DOHH2 (cell line): ENCODE data around the gene FAM184A.

ENCODE experiments used
- CTCF ChIP-seq: fragments of 200-600 bp; sonication (generic); IDR thresholded peaks from one replicate; pipeline ENCODE4 v1.5.1; 2014; ENCODE audit warnings: antibody characterized with exemption, mild to moderate bottlenecking, low read depth, low read length; ENCODE audit not compliant: poor library complexity, severe bottlenecking
- EZH2phosphoT487 ChIP-seq: fragments of 200-600 bp; sonication (generic); IDR thresholded peaks from 2 replicates; pipeline ENCODE4 v1.6.1; 2017; ENCODE audit warnings: borderline replicate concordance, mild to moderate bottlenecking, antibody characterized with exemption, low read length, moderate library complexity, mixed read lengths

GRCh38 chr6:119119989-119120388, 41.5 kb upstream of the FAM184A start:
- TF ChIP-seq CTCF (no peak), EZH2phosphoT487 (no peak)
